Psoas muscle (tissue), 8 donors: Measurements from ENCODE around the gene OTOP1. TPM values are rescaled to one million over a fixed set of nuclear protein-coding genes. Genes with fewer than 3 reads are reported as not detected.
"Not testable (repeated sequence)": the region's sequence is repeated elsewhere in the genome, so short reads cannot be mapped to it uniquely, and the experiment has no call there.

Experiments
- ATAC-seq, 4 donors: fragments of 200-7000 bp; cut with Tn5 transposase; one replicate each; pipeline ENCODE4 v1.9.1; 2020; ENCODE audit warnings: moderate library complexity in 3 of 4, mild to moderate bottlenecking in 2 of 4
- DNase-seq, 2 donors: peaks; one replicate each; pipeline ENCODE4 v3.0.0-alpha.2; 2020
- H3K27ac ChIP-seq: fragments of 200-600 bp; one replicate; pipeline ENCODE4 v1.8.0; 2022
- H3K27me3 ChIP-seq, 3 donors: fragments of 200-600 bp in 1 of 3; one replicate each; pipeline versions ENCODE4 v1.6.1 to v1.8.0; 2013 to 2022; ENCODE audit warnings: low read length in 2 of 3, mild to moderate bottlenecking in 2 of 3, moderate library complexity in 1 of 3; ENCODE audit not compliant: insufficient read depth in 3 of 3
- H3K36me3 ChIP-seq, 2 donors: fragments of 200-600 bp in 1 of 2; one replicate each; pipeline versions ENCODE4 v1.6.1 to v1.8.0; 2013 to 2022; ENCODE audit warnings: low read depth in 1 of 2, mild to moderate bottlenecking in 1 of 2, moderate library complexity in 1 of 2; ENCODE audit not compliant: insufficient read depth in 1 of 2
- H3K4me1 ChIP-seq: fragments of 200-600 bp; one replicate; pipeline ENCODE4 v1.8.0; 2022
- H3K4me3 ChIP-seq: fragments of 200-600 bp; one replicate; pipeline ENCODE4 v1.8.0; 2022; ENCODE audit warnings: mild to moderate bottlenecking
- H3K9me3 ChIP-seq: fragments of 200-600 bp; one replicate; pipeline ENCODE4 v1.8.0; 2022
- CTCF ChIP-seq: fragments of 200-600 bp; IDR thresholded peaks from one replicate; pipeline ENCODE4 v1.8.0; 2022; ENCODE audit warnings: antibody characterized with exemption
- WGBS, 3 donors: extraction: QIAGEN DNeasy Blood & Tissue Kit; methylation state at CpG; one replicate each; pipeline versions ENCODE4 v1.1.6 to v1.1.7; 2013; 5-methylcytosine and 5-hydroxymethylcytosine counted together
- intact Hi-C, 2 donors: fragments of 100-400 bp; cut with DNase I; formaldehyde crosslinking; loops; one replicate each; pipeline versions ENCODE4 v1.11.0 to v1.14.2; 2022
- polyA plus RNA-seq, 3 donors: library from polyadenylated mRNA; stranded (reverse); fragments of 200-250 nt; gene quantifications; one replicate each; pipeline ENCODE4 v1.2.3, GENCODE V29; 2013
- total RNA-seq, 4 donors: library from RNA; stranded (reverse); fragmentation: NEBNext Ultra II Directional in 2 of 4; extraction: Animal tissue kit (Norgen Biotek cat#: 25700) in 2 of 4; gene quantifications; one replicate each; pipeline versions ENCODE4 v1.2.1 to v1.2.4, GENCODE V29; 2021 to 2023
- donor health status: healthy with polysubstance abuse.
- donor health status: DM: no; HTN: no; CAD: no; lungs with moderate emphysema.
- donor health status: Bipolar disorder and iron deficiency.
- donor health status: healthy.
- donor health status: DM: yes; HTN: yes; CAD: no.
- donor health status: DM: no; HTN: no; CAD: no.
- donor health status: DM: no; HTN: no; CAD: no.
- donor health status: DM: yes; HTN: yes; CAD: no.

OTOP1 gene
- total and polyA plus RNA-seq, 7 donors, result not detected

GRCh38 chr4:4195354-4195753, 31.4 kb downstream of the OTOP1 start:
- no peak for DNase-seq
- WGBS, 3 donors, result 87 to 97% (median 91%) methylated on average over 3 of the region's 3 CpGs
- Histone ChIP-seq H3K4me3 (no peak overlapping the region), H3K36me3 (no peaks in the 10 kb centered on the region), H3K27ac (no peak overlapping the region), H3K4me1 (no peaks in the 10 kb centered on the region), H3K27me3 (peaks cover 0 to 2% (median 0%) of the 10 kb centered on the region in 3 donors), H3K9me3 (no peaks in the 10 kb centered on the region)
- no peak for ATAC-seq
- intact Hi-C loops, result no loop called here
- no peak for TF ChIP-seq CTCF

DNA sequence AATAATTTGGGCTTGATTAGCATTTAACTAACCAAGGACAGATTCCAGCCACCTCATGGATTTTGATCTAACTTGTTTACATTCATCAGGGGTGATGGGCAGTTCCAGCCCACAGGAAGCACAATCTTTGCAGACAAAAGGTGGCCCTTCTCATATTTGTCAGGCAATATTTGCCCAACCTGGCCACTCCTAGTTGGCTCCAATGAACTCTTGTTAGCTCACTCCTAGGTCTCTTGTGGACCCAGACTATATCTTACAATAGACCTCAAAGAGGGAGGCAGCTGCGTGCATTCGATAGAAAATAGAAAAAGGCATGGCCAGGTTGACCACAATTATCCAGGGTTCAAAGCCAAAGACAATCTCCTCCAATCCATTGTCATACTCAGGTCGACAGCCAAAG, 38.2 kb downstream of the OTOP1 start:
- H3K4me3 ChIP-seq, H3K9me3 ChIP-seq, intact Hi-C loops, H3K27ac ChIP-seq, H3K4me1 ChIP-seq, H3K27me3 ChIP-seq, ATAC-seq, DNase-seq, H3K36me3 ChIP-seq: not testable (repeated sequence)
- 80 to 86% (median 86%) methylated on average over 3 of the region's 3 CpGs for WGBS, 3 donors

GRCh38 chr4:4185528-4185927, 41.2 kb downstream of the OTOP1 start:
- no peaks in the 10 kb centered on the region for H3K36me3 ChIP-seq
- H3K9me3 ChIP-seq, result no peaks in the 10 kb centered on the region
- ATAC-seq, result no peak
- no peak overlapping the region for H3K4me3 ChIP-seq
- WGBS, 3 donors, result 78 to 89% (median 78%) methylated on average over 3 of the region's 3 CpGs
- H3K27me3 ChIP-seq, result peaks cover 0 to 4% (median 0%) of the 10 kb centered on the region in 3 donors
- H3K27ac ChIP-seq, result no peak overlapping the region
- H3K4me1 ChIP-seq, result no peaks in the 10 kb centered on the region
- intact Hi-C loops, result no loop called here
- TF ChIP-seq CTCF, result no peak
- DNase-seq, result no peak

- no peaks in the 10 kb centered on the region for H3K9me3 ChIP-seq
- H3K27me3 ChIP-seq, result peaks cover 0 to 4% (median 0%) of the 10 kb centered on the region in 3 donors
- ATAC-seq (no peak), DNase-seq (no peak)
- intact Hi-C loops, result no loop called here
- WGBS, 3 donors, result 39 to 46% (median 46%) methylated on average over 19 of the region's 19 CpGs
- no peaks in the 10 kb centered on the region for H3K4me1 ChIP-seq
- H3K27ac ChIP-seq, result no peak overlapping the region
- TF ChIP-seq CTCF, result peak; percentile 18
- H3K4me3 ChIP-seq, result no peak overlapping the region
- H3K36me3 ChIP-seq, result no peaks in the 10 kb centered on the region
These were observed 43.7 kb downstream of the OTOP1 start for GRCh38 chr4:4182835-4183568.

DNA sequence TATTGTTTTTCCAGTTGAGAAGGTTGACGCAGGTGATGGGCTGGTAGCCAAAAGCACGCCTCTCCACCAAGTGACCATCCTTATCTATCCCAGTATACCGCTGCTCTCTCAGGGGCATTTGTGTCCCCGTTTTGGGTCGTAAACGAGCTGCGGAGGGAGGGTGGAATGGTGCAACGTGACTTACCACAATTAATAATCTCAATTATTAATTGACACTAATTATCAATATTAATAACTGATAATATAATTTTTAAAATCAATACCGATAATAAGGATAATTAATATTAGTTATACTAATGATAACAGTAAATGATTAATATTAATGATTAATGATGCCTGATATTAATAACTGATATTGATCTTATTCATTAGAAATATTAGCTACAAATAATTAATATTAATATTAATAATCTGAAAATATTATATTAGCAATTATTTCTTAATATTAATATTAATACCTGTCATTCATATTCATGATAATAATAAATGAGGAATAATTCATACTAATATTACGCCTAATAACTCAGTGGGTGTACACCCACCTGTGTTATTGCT, 56.1 kb downstream of the OTOP1 start:
- 84 to 88% (median 87%) methylated on average over 10 of the region's 10 CpGs for WGBS, 3 donors
- Histone ChIP-seq H3K9me3 (no peaks in the 10 kb centered on the region), H3K4me1 (no peaks in the 10 kb centered on the region), H3K27ac (no peak overlapping the region), H3K36me3 (no peaks in the 10 kb centered on the region), H3K4me3 (no peak overlapping the region), H3K27me3 (peaks cover 0 to 3% (median 0%) of the 10 kb centered on the region in 3 donors)
- ATAC-seq, result no peak
- TF ChIP-seq CTCF, result no peak
- no peak for DNase-seq
- intact Hi-C loops, result no loop called here

GRCh38 chr4:4167981-4168780, 58.5 kb downstream of the OTOP1 start:
- H3K4me1 ChIP-seq, H3K9me3 ChIP-seq, DNase-seq, H3K36me3 ChIP-seq, H3K27me3 ChIP-seq, H3K27ac ChIP-seq, intact Hi-C loops, H3K4me3 ChIP-seq, ATAC-seq: not testable (repeated sequence)
- 50 to 61% (median 54%) methylated on average over 18 to 19 of the region's 19 CpGs for WGBS, 3 donors

DNA sequence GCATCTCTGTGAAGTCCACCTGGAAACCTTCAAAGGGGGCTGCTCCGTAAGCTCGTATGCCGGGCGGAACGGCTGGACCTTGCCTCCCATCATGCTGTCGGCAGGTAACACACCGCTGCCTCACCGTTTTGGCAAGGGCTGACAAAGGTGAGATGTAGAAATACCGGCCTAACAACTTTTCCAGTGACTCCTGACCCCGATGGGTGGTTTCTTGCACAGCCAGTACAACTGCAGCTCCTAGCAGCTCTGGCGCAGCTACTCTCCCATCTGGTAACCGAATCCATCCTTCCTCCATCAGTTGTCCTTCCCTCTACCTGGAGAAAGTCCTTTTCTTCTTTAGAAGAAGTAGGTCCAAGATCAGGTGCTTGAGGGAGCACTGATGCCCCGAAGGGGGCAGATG, 59.7 kb downstream of the OTOP1 start:
- H3K27ac ChIP-seq, ATAC-seq, H3K27me3 ChIP-seq, H3K4me1 ChIP-seq, H3K9me3 ChIP-seq, H3K36me3 ChIP-seq, H3K4me3 ChIP-seq, DNase-seq, intact Hi-C loops: not testable (repeated sequence)
- WGBS, 3 donors, result 71 to 79% (median 76%) methylated on average over 12 to 13 of the region's 13 CpGs
